ENCODE measurements around the gene PTPRE. TPM values are rescaled to one million over a fixed set of nuclear protein-coding genes. Genes with fewer than 3 reads are reported as not detected.

The PTPRE gene
- polyA plus RNA-seq, 1 donor from 2014 or later, result 4.1 TPM

DNA sequence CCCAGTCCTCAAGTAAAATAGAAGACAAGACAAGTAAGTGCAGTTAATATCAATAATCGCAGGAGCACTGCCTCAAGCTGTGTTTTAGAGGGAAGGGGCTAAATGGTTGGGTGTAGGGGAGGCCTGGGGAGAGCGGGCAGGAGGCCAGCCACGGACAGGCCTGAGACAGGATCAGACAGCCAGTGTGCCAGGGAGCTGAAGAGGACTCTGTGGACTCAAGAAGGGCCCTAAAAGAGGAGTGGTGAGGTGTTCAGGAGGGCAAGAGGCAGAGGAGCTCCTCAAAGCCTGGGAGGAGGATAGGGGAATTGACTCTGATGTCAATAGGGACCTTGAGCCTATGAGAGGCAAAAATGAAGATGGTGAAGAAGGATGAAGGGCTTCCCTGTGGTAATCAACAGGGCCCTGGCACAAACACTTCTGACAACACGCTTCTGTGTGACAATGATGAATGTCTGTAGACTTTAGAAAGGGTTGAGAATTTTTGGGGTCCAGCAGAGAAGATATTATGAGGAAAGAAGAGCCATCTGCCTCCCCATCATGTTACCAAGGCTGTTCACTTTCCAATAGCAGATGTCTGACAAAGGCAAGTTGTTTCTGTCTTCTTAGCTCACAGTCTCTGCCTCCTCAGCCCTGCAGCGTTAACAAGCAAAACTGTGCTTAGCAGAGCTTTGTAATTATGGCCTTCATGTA, 2.4 kb upstream of the PTPRE start:
- Histone ChIP-seq H4K20me1 (ENCODE audit: insufficient read depth) (no peaks in the 10 kb centered on the region), H3K79me2 (replicated peaks; ENCODE audit: insufficient read depth, low read length) (no peaks in the 10 kb centered on the region), H3K36me3 (ENCODE audit: insufficient read depth, low read length) (no peaks in the 10 kb centered on the region), H3K27ac (ENCODE audit: low read length) (no peak overlapping the region), H3K4me3 (ENCODE audit: low read length) (no peak overlapping the region), H3K9me2 (ENCODE audit: insufficient read depth, low read length) (no peaks in the 10 kb centered on the region), H3K4me2 (ENCODE audit: low read length) (no peak overlapping the region), H3F3A (ENCODE audit: insufficient read depth, low read length, poor library complexity, severe bottlenecking) (no peaks in the 10 kb centered on the region), H3K9ac (ENCODE audit: low read length) (no peak overlapping the region), H2AFZ (ENCODE audit: low read depth, low read length) (no peak overlapping the region), H3K27me3 (ENCODE audit: insufficient read depth, low read depth, low read length) (peaks cover 12% of the 10 kb centered on the region), H3K9me3 (ENCODE audit: low read length) (no peaks in the 10 kb centered on the region)
- TF ChIP-seq SMC3 (conservative IDR thresholded peaks at IDR 0.05; ENCODE audit: poor library complexity), result no peak
- TF ChIP-seq MXI1 (conservative IDR thresholded peaks at IDR 0.05; ENCODE audit: poor library complexity, severe bottlenecking), result no peak
- no peak for TF ChIP-seq EZH2 (IDR thresholded peaks at IDR 0.05; ENCODE audit: borderline replicate concordance, insufficient read depth, low read length, poor library complexity, severe bottlenecking)
- no peak for TF ChIP-seq EP300 (conservative IDR thresholded peaks at IDR 0.05; ENCODE audit: poor library complexity, severe bottlenecking)
- TF ChIP-seq, protein P1, sequence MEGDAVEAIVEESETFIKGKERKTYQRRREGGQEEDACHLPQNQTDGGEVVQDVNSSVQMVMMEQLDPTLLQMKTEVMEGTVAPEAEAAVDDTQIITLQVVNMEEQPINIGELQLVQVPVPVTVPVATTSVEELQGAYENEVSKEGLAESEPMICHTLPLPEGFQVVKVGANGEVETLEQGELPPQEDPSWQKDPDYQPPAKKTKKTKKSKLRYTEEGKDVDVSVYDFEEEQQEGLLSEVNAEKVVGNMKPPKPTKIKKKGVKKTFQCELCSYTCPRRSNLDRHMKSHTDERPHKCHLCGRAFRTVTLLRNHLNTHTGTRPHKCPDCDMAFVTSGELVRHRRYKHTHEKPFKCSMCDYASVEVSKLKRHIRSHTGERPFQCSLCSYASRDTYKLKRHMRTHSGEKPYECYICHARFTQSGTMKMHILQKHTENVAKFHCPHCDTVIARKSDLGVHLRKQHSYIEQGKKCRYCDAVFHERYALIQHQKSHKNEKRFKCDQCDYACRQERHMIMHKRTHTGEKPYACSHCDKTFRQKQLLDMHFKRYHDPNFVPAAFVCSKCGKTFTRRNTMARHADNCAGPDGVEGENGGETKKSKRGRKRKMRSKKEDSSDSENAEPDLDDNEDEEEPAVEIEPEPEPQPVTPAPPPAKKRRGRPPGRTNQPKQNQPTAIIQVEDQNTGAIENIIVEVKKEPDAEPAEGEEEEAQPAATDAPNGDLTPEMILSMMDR (IDR thresholded peaks at IDR 0.05; ENCODE audit: poor library complexity, severe bottlenecking), result no peak
- no peak for TF ChIP-seq TAF1 (IDR thresholded peaks at IDR 0.05; ENCODE audit: low read depth)
- no peak for TF ChIP-seq RAD21 (conservative IDR thresholded peaks at IDR 0.05)
- TF ChIP-seq, protein P2, sequence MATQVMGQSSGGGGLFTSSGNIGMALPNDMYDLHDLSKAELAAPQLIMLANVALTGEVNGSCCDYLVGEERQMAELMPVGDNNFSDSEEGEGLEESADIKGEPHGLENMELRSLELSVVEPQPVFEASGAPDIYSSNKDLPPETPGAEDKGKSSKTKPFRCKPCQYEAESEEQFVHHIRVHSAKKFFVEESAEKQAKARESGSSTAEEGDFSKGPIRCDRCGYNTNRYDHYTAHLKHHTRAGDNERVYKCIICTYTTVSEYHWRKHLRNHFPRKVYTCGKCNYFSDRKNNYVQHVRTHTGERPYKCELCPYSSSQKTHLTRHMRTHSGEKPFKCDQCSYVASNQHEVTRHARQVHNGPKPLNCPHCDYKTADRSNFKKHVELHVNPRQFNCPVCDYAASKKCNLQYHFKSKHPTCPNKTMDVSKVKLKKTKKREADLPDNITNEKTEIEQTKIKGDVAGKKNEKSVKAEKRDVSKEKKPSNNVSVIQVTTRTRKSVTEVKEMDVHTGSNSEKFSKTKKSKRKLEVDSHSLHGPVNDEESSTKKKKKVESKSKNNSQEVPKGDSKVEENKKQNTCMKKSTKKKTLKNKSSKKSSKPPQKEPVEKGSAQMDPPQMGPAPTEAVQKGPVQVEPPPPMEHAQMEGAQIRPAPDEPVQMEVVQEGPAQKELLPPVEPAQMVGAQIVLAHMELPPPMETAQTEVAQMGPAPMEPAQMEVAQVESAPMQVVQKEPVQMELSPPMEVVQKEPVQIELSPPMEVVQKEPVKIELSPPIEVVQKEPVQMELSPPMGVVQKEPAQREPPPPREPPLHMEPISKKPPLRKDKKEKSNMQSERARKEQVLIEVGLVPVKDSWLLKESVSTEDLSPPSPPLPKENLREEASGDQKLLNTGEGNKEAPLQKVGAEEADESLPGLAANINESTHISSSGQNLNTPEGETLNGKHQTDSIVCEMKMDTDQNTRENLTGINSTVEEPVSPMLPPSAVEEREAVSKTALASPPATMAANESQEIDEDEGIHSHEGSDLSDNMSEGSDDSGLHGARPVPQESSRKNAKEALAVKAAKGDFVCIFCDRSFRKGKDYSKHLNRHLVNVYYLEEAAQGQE (IDR thresholded peaks at IDR 0.05; ENCODE audit: borderline replicate concordance), result no peak
- no peak for TF ChIP-seq POLR2AphosphoS5 (IDR thresholded peaks at IDR 0.05)

DNA sequence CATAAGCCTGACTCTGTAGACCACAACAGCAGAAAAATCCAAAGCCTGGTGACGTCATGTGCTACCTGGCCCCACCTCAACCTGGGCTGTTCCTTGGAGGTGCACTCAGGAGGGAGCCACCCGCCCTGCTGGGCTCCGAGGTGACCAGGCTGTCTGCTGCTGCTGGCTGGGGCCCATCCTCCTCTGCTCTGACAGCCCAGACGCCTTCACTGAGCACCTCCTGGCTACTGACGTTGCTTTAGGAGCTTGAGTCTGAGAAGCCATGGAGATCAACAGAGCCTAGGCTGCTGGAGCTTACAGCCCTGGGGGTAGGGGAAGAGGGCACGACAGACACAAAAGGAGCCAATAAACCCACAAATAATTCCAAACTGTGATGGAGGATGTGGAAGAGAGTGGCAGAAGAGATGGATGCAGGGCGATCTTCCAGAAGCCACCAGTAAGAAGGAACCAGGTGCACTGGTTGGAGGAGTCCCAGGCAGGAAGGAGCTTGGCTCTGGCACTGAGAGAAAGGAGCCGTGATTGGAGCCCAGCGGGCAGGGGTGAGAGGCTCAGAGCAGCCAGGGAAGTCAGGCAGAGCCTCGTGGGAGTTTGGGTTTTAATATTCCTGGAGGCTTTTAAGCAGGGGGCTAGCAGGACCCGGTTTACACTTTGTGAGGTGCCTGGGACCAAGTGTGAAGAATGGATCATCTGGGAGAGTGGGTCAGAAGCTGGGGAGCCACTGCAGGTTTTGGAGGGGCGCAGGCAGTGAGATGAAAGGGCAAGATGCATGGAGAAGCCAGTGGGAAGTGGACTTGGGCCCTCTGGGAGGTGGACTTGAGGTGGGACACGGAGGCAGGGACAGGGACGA, 1.7 kb upstream of the PTPRE start:
- TF ChIP-seq, protein P2 (IDR thresholded peaks at IDR 0.05; ENCODE audit: borderline replicate concordance), result no peak
- TF ChIP-seq EZH2 (IDR thresholded peaks at IDR 0.05; ENCODE audit: borderline replicate concordance, insufficient read depth, low read length, poor library complexity, severe bottlenecking), result no peak
- TF ChIP-seq MXI1 (conservative IDR thresholded peaks at IDR 0.05; ENCODE audit: poor library complexity, severe bottlenecking), result no peak
- TF ChIP-seq SMC3 (conservative IDR thresholded peaks at IDR 0.05; ENCODE audit: poor library complexity), result no peak
- no peak for TF ChIP-seq EP300 (conservative IDR thresholded peaks at IDR 0.05; ENCODE audit: poor library complexity, severe bottlenecking)
- TF ChIP-seq RAD21 (conservative IDR thresholded peaks at IDR 0.05), result no peak
- TF ChIP-seq POLR2AphosphoS5 (IDR thresholded peaks at IDR 0.05), result no peak
- TF ChIP-seq, protein P1 (IDR thresholded peaks at IDR 0.05; ENCODE audit: poor library complexity, severe bottlenecking), result no peak
- no peak for TF ChIP-seq TAF1 (IDR thresholded peaks at IDR 0.05; ENCODE audit: low read depth)
- Histone ChIP-seq H3K9me2 (ENCODE audit: insufficient read depth, low read length) (no peaks in the 10 kb centered on the region), H3K4me3 (ENCODE audit: low read length) (no peak overlapping the region), H2AFZ (ENCODE audit: low read depth, low read length) (no peak overlapping the region), H3K27me3 (ENCODE audit: insufficient read depth, low read depth, low read length) (peaks cover 12% of the 10 kb centered on the region), H4K20me1 (ENCODE audit: insufficient read depth) (no peaks in the 10 kb centered on the region), H3K9me3 (ENCODE audit: low read length) (no peaks in the 10 kb centered on the region), H3K79me2 (replicated peaks; ENCODE audit: insufficient read depth, low read length) (no peaks in the 10 kb centered on the region), H3K27ac (ENCODE audit: low read length) (no peak overlapping the region), H3K4me2 (ENCODE audit: low read length) (no peak overlapping the region), H3K36me3 (ENCODE audit: insufficient read depth, low read length) (no peaks in the 10 kb centered on the region), H3F3A (ENCODE audit: insufficient read depth, low read length, poor library complexity, severe bottlenecking) (no peaks in the 10 kb centered on the region), H3K9ac (ENCODE audit: low read length) (no peak overlapping the region)

Data from neural cell (in vitro differentiated cells).